ENCODE results near the gene ISX. TPM values are rescaled to one million over a fixed set of nuclear protein-coding genes. Genes with fewer than 3 reads are reported as not detected.
"Not testable (repeated sequence)": the region's sequence is repeated elsewhere in the genome, so short reads cannot be mapped to it uniquely, and the experiment has no call there.

The ISX gene
- total and polyA plus RNA-seq, 10 of the 15 experiments (the other 5 are each of a cell fraction or from before 2014, with no cell fraction given) = 0.05 to 0.66 (median 0.25) TPM

DNA sequence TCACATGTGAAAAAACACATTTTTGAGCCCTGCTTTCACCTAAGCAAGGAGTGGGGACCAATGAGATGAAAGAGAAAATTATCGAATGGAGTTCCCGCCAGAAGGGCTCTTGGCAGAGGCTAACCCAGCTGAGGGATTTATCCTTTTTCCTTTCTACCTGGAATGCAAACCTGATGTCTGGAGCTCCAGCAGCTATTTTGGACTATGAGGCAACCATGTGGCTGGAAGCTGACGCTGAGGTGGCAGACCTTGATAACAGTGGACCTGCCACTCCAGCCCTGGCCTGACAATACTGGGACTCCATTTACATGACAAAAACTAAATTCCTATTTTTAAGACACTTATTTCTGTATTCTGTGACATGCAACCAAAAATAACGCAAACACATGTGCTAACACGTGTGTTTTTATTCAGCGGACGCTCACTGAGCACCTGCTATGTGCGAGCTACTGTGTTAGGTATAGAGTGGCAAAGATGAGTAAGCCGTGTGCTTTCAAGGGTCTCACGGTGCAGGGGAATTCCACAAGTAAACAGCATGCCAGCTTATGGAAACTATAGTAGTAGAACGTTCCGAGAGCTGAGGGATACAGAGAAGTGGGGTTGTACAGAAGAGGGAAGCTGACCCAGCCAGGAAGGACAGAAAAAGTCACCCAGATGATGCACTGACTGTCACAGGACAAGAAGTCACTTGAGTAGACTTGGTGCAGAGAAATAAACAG is 19.1 kb upstream of the ISX start (continued):
- TF ChIP-seq PAX5 (IDR thresholded peaks at IDR 0.05; ENCODE audit: borderline replicate concordance, low read depth, low read length) (no peak), KDM1A (IDR thresholded peaks at IDR 0.05; ENCODE audit: borderline replicate concordance) (no peak)

DNA sequence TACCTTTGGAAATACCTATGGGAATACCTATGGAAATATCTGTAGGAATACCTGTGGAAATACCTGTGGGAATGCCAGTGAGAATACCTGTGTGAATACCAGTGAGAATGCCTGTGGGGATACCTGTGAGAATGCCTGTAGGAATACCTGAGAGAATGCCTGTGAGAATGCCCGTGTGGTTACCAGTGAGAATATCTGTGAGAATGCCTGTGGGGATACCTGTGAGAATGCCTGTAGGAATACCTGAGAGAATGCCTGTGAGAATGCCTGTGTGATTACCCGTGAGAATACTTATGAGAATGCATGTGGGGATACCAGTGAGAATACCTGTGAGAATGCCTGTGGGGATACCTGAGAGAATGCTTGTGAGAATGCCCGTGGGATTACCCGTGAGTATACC is 15.9 kb upstream of the ISX start:
- DNase-seq (ENCODE audit: low read depth, low spot score); H3K27ac ChIP-seq (ENCODE audit: control insufficient read depth, insufficient read depth); in situ Hi-C loops (cut with MboI); H3K36me3 ChIP-seq (ENCODE audit: control insufficient read depth in 2 of 2, insufficient read depth in 2 of 2, low read length in 1 of 2); H3K4me2 ChIP-seq (ENCODE audit: control insufficient read depth, insufficient read depth); H4K20me1 ChIP-seq (ENCODE audit: control insufficient read depth, insufficient read depth); FAIRE-seq; H2AFZ ChIP-seq (ENCODE audit: control insufficient read depth, low read depth, low read length); H3K4me3 ChIP-seq; ATAC-seq; H3K79me2 ChIP-seq (ENCODE audit: control insufficient read depth, insufficient read depth, low read length); H3K9ac ChIP-seq (ENCODE audit: control insufficient read depth, insufficient read depth, low read length); H3K27me3 ChIP-seq (replicated peaks in 1 of 2; ENCODE audit: control insufficient read depth in 2 of 2, insufficient read depth in 2 of 2, low read length in 1 of 2); BruUV-seq (replicated peaks): not testable (repeated sequence)
- ChIA-PET RAD21 (ENCODE audit: unreplicated experiment) (interaction anchor here (1.4 to 1.7 kb wide), 2 partner anchors 78 to 81 kb away, joined by 5 to 14 read pairs; no protein-coding TSS in a partner anchor), SMC1A (ENCODE audit: uncharacterized antibody, unreplicated experiment) (interaction anchor here (1.6 to 5.8 kb wide), 3 partner anchors 71 to 100 kb away, joined by 5 to 58 read pairs (median 8); no protein-coding TSS in a partner anchor), POLR2A (interaction anchor here (0.7 kb wide), 1 partner anchor 77 kb away, joined by 3 read pairs; no protein-coding TSS in a partner anchor), CTCF (interaction anchor here (1.0 kb wide), 1 partner anchor 26 kb away, joined by 3 read pairs; no protein-coding TSS in a partner anchor)
- WGBS (ENCODE audit: insufficient coverage, insufficient replicate concordance, low lambda C conversion rate, missing lambda C conversion rate) = 88% methylated on average over 4 of the region's 4 CpGs
- intact Hi-C loops (cut with micrococcal nuclease; ENCODE audit: unreplicated experiment) = loop anchor here (10.0 kb wide), 1 partner anchor 175 kb away; no protein-coding TSS in a partner anchor
- Histone ChIP-seq H3K4me1 (ENCODE audit: control insufficient read depth, insufficient read depth, low read length) (peaks cover 32% of the 10 kb centered on the region), H3K9me3 (replicated peaks; ENCODE audit: control insufficient read depth, insufficient read depth, low read length) (peaks cover 17% of the 10 kb centered on the region; the same call in 2 of the 3 replicates)
- TF ChIP-seq, protein P1, sequence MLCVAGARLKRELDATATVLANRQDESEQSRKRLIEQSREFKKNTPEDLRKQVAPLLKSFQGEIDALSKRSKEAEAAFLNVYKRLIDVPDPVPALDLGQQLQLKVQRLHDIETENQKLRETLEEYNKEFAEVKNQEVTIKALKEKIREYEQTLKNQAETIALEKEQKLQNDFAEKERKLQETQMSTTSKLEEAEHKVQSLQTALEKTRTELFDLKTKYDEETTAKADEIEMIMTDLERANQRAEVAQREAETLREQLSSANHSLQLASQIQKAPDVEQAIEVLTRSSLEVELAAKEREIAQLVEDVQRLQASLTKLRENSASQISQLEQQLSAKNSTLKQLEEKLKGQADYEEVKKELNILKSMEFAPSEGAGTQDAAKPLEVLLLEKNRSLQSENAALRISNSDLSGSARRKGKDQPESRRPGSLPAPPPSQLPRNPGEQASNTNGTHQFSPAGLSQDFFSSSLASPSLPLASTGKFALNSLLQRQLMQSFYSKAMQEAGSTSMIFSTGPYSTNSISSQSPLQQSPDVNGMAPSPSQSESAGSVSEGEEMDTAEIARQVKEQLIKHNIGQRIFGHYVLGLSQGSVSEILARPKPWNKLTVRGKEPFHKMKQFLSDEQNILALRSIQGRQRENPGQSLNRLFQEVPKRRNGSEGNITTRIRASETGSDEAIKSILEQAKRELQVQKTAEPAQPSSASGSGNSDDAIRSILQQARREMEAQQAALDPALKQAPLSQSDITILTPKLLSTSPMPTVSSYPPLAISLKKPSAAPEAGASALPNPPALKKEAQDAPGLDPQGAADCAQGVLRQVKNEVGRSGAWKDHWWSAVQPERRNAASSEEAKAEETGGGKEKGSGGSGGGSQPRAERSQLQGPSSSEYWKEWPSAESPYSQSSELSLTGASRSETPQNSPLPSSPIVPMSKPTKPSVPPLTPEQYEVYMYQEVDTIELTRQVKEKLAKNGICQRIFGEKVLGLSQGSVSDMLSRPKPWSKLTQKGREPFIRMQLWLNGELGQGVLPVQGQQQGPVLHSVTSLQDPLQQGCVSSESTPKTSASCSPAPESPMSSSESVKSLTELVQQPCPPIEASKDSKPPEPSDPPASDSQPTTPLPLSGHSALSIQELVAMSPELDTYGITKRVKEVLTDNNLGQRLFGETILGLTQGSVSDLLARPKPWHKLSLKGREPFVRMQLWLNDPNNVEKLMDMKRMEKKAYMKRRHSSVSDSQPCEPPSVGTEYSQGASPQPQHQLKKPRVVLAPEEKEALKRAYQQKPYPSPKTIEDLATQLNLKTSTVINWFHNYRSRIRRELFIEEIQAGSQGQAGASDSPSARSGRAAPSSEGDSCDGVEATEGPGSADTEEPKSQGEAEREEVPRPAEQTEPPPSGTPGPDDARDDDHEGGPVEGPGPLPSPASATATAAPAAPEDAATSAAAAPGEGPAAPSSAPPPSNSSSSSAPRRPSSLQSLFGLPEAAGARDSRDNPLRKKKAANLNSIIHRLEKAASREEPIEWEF (IDR thresholded peaks at IDR 0.05; ENCODE audit: insufficient replicate concordance, low read depth, low read length) = peak; percentile 56
- peak; percentile 70 for TF ChIP-seq MEF2B (IDR thresholded peaks at IDR 0.05; ENCODE audit: partially characterized antibody, poor library complexity, severe bottlenecking)
- TF ChIP-seq, protein P2, sequence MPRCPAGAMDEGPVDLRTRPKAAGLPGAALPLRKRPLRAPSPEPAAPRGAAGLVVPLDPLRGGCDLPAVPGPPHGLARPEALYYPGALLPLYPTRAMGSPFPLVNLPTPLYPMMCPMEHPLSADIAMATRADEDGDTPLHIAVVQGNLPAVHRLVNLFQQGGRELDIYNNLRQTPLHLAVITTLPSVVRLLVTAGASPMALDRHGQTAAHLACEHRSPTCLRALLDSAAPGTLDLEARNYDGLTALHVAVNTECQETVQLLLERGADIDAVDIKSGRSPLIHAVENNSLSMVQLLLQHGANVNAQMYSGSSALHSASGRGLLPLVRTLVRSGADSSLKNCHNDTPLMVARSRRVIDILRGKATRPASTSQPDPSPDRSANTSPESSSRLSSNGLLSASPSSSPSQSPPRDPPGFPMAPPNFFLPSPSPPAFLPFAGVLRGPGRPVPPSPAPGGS (IDR thresholded peaks at IDR 0.05; ENCODE audit: borderline replicate concordance, insufficient read depth, low read depth, low read length, poor library complexity, severe bottlenecking) = peak; percentile 71

All from GM12878 (cell line).